ENCODE results near the gene PPP1R36. TPM values are rescaled to one million over a fixed set of nuclear protein-coding genes. Genes with fewer than 3 reads are reported as not detected.

Gene PPP1R36
- total RNA-seq, 1 experiment from 2014 or later, result 0.50 TPM

- DNase-seq, result no peak
- Histone ChIP-seq H2AK5ac (ENCODE audit: insufficient read length, low read length) (no peak overlapping the region), H3K9me3 (ENCODE audit: control insufficient read depth, low read depth, low read length) (no peaks in the 10 kb centered on the region), H3K23ac (ENCODE audit: insufficient read length, low read depth, low read length) (no peak overlapping the region), H2BK5ac (ENCODE audit: insufficient read length, low read length) (no peak overlapping the region), H3K4me1 (ENCODE audit: insufficient read depth, low read length) (no peaks in the 10 kb centered on the region), H3K79me1 (ENCODE audit: insufficient read depth, low read depth, low read length, poor library complexity, severe bottlenecking) (no peaks in the 10 kb centered on the region), H4K8ac (replicated peaks; ENCODE audit: insufficient read length, low read depth, low read length) (no peak overlapping the region), H3K14ac (ENCODE audit: insufficient read depth, low read length) (no peak overlapping the region), H4K91ac (ENCODE audit: insufficient read length, low read depth, low read length) (no peak overlapping the region), H2BK12ac (ENCODE audit: insufficient read length, low read depth, low read length) (no peak overlapping the region), H2BK20ac (ENCODE audit: low read depth, low read length, poor library complexity, severe bottlenecking) (no peak overlapping the region), H3K27me3 (ENCODE audit: insufficient read depth, low read length) (no peaks in the 10 kb centered on the region), H3T11ph (ENCODE audit: low read length) (no peak overlapping the region), H3K4ac (ENCODE audit: low read depth, low read length) (no peak overlapping the region), H3K56ac (ENCODE audit: insufficient read length, low read depth, low read length) (no peak overlapping the region), H3K79me2 (ENCODE audit: insufficient read depth, low read length) (no peaks in the 10 kb centered on the region), H2BK15ac (ENCODE audit: low read depth, low read length) (no peak overlapping the region), H4K5ac (ENCODE audit: insufficient read length, low read depth, low read length) (no peak overlapping the region), H3K9ac (ENCODE audit: extremely low read depth, insufficient read length, low read length) (no peak overlapping the region), H3K4me2 (ENCODE audit: insufficient read depth, insufficient read length, low read length) (no peak overlapping the region), H3K18ac (ENCODE audit: insufficient read length, low read depth, low read length) (no peak overlapping the region), H2BK120ac (ENCODE audit: low read depth, low read length, poor library complexity, severe bottlenecking) (no peak overlapping the region), H4K20me1 (ENCODE audit: control insufficient read depth, insufficient read depth, insufficient read length) (no peaks in the 10 kb centered on the region), H2AFZ (ENCODE audit: low read length) (no peak overlapping the region), H3K27ac (ENCODE audit: insufficient read length, low read depth, low read length) (no peak overlapping the region), H3K23me2 (ENCODE audit: insufficient read length, low read depth, low read length, poor library complexity, severe bottlenecking) (no peaks in the 10 kb centered on the region)
- Mint-ChIP-seq H3K27ac (no peak overlapping the region; a peak in 1 of 7 replicates), H3K9me3 (no peaks in the 10 kb centered on the region), H3K4me3 (no peak overlapping the region), H3K36me3 (ENCODE audit: insufficient read depth in 1 of 3, low read depth in 3 of 3) (no peaks in the 10 kb centered on the region), H3K27me3 (ENCODE audit: low read depth) (peaks cover 2% of the 10 kb centered on the region; the same call in 1 of the 2 replicates), H3K4me1 (no peaks in the 10 kb centered on the region)
- no CpG with 5 or more reads among the region's 3 CpGs for WGBS (ENCODE audit: extremely low coverage, insufficient read length, low lambda C conversion rate)
- TF ChIP-seq CTCF (conservative IDR thresholded peaks at IDR 0.05), result no peak
These were observed 42.0 kb downstream of the PPP1R36 start for GRCh38 chr14:64591809-64592208.

Measured in H9 (cell line).